HepG2 (cell line): ENCODE results near the gene DDX24. TPM values are rescaled to one million over a fixed set of nuclear protein-coding genes. Genes with fewer than 3 reads are reported as not detected.

Experiments
- ATAC-seq: fragments of 200-7000 bp; cut with Tn5 transposase; 3 replicates; pipeline ENCODE4 v1.9.1; 2020; ENCODE audit warnings: mild to moderate bottlenecking, moderate library complexity
- BruUV-seq: library from RNA; stranded (reverse); fragments of 400-500 nt; replicated peaks from 2 replicates; lab custom pipeline; 2021; lab: Mats Ljungman, UMichigan
- CTCF ChIA-PET: fragments of 300-600 bp; formaldehyde crosslinking; extraction: SDS; loops from one replicate; lab custom pipeline; 2021; ENCODE audit warnings: low total read pairs, inconsistent platforms, low intra/inter-chr PET ratio; lab: Yijun Ruan, JAX
- POLR2A ChIA-PET: fragments of 350-600 bp; sonication (Branson Sonifier 250); formaldehyde crosslinking; loops from one replicate; lab custom pipeline; 2020; ENCODE audit warnings: antibody characterized with exemption, inconsistent platforms; lab: Yijun Ruan, JAX
- DNase-seq: peaks from one replicate; pipeline ENCODE4 v3.0.0-alpha.2; 2015; ENCODE audit warnings: low spot score
- FAIRE-seq: peaks from 3 replicates; lab custom pipeline; 2011; peaks lifted over from hg19 to GRCh38; lab: Jason Lieb, UNC
- H2AFZ ChIP-seq: one replicate; pipeline ENCODE4 v1.6.1; 2011; ENCODE audit warnings: low read length, inconsistent platforms
- H3K27ac ChIP-seq: fragments of 300-600 bp; 3 replicates; pipeline ENCODE4 v1.8.0; 2011; ENCODE audit warnings: mixed run types, mild to moderate bottlenecking, mixed read lengths, low read length, inconsistent platforms; ENCODE audit not compliant: insufficient read depth; ENCODE audit errors: extremely low read length
- H3K27me3 ChIP-seq, 2 experiments: fragments of 200-600 bp in 1 of 2; 2 replicates in 1 of 2; 3 replicates in 1 of 2; pipeline versions ENCODE4 v1.6.0 to v1.8.0; 2011; ENCODE audit warnings: low read length in 2 of 2, mild to moderate bottlenecking in 2 of 2, moderate library complexity in 2 of 2, inconsistent platforms in 1 of 2; ENCODE audit not compliant: insufficient read depth in 2 of 2, control insufficient read depth in 1 of 2
- H3K36me3 ChIP-seq, 2 experiments: fragments of 200-600 bp in 1 of 2; replicated peaks in 1 of 2; 2 replicates in 1 of 2; 3 replicates in 1 of 2; pipeline versions ENCODE4 v1.5.1 to v1.8.0; 2011; ENCODE audit warnings: low read length in 2 of 2, inconsistent platforms in 1 of 2; ENCODE audit not compliant: insufficient read depth in 2 of 2, control insufficient read depth in 1 of 2
- H3K4me1 ChIP-seq: 2 replicates; pipeline ENCODE4 v1.5.1; 2012; ENCODE audit warnings: low read length, inconsistent platforms; ENCODE audit not compliant: insufficient read depth
- H3K4me2 ChIP-seq: 2 replicates; pipeline ENCODE4 v1.6.0; 2011; ENCODE audit warnings: low read depth, low read length, inconsistent platforms
- H3K4me3 ChIP-seq, 3 experiments: fragments of 200-600 bp in 1 of 3; sonication (generic), shearing (Covaris generic) in 1 of 3; replicated peaks in 1 of 3; 2 replicates each; pipeline ENCODE4 v1.5.1; 2011 to 2016; ENCODE audit warnings: low read length in 3 of 3, inconsistent platforms in 2 of 3, low read depth in 2 of 3, mild to moderate bottlenecking in 2 of 3, control low read depth in 1 of 3, mixed read lengths in 1 of 3; ENCODE audit not compliant: insufficient read depth in 1 of 3
- H3K79me2 ChIP-seq: one replicate; pipeline ENCODE4 v1.6.1; 2011; ENCODE audit warnings: low read length, inconsistent platforms; ENCODE audit not compliant: insufficient read depth
- H3K9ac ChIP-seq: 2 replicates; pipeline ENCODE4 v1.6.0; 2011; ENCODE audit warnings: mild to moderate bottlenecking, low read depth, low read length, inconsistent platforms; ENCODE audit not compliant: insufficient read depth
- H3K9me3 ChIP-seq: 2 replicates; pipeline ENCODE4 v1.5.1; 2012; ENCODE audit warnings: mild to moderate bottlenecking, low read length
- H4K20me1 ChIP-seq: 2 replicates; pipeline ENCODE4 v1.6.0; 2011; ENCODE audit warnings: inconsistent platforms, mild to moderate bottlenecking, low read length, moderate library complexity; ENCODE audit not compliant: insufficient read depth
- CENPT ChIP-seq: sonication (generic); formaldehyde crosslinking; IDR thresholded peaks from 2 replicates; pipeline ENCODE4 v1.8.0; 2022; ENCODE audit warnings: low read depth, mild to moderate bottlenecking, moderate library complexity, missing genetic modification reagents
- CSRNP1 ChIP-seq: sonication (generic); formaldehyde crosslinking; IDR thresholded peaks from 2 replicates; pipeline ENCODE4 v1.8.1; 2023; ENCODE audit warnings: mild to moderate bottlenecking, missing genetic modification reagents
- HMG20A ChIP-seq: IDR thresholded peaks from 2 replicates; pipeline ENCODE4 v1.6.1; 2016; ENCODE audit warnings: borderline replicate concordance
- IRF2 ChIP-seq: IDR thresholded peaks from 2 replicates; pipeline ENCODE4 v1.6.1; 2018; ENCODE audit warnings: missing genetic modification reagents, missing compliant biosample characterization
- KDM5B ChIP-seq: sonication (generic); formaldehyde crosslinking; IDR thresholded peaks from 2 replicates; pipeline ENCODE4 v1.4.0; 2020; ENCODE audit warnings: missing genetic modification reagents, mild to moderate bottlenecking, borderline replicate concordance
- NBN ChIP-seq: fragments of 450-650 bp; conservative IDR thresholded peaks from 2 replicates; pipeline ENCODE4 v1.6.1; 2017
- NFKBIZ ChIP-seq: IDR thresholded peaks from 2 replicates; pipeline ENCODE4 v1.6.1; 2018; ENCODE audit warnings: missing genetic modification reagents, missing compliant biosample characterization
- NR3C1 ChIP-seq: sonication (generic); formaldehyde crosslinking; IDR thresholded peaks from 2 replicates; pipeline ENCODE4 v1.4.0; 2020; ENCODE audit warnings: missing genetic modification reagents
- SETDB1 ChIP-seq: sonication (generic); formaldehyde crosslinking; IDR thresholded peaks from 2 replicates; pipeline ENCODE4 v1.5.1; 2020; ENCODE audit warnings: missing genetic modification reagents, mild to moderate bottlenecking, borderline replicate concordance
- SP5 ChIP-seq: IDR thresholded peaks from 2 replicates; pipeline ENCODE4 v1.6.1; 2016; ENCODE audit warnings: low read depth, borderline replicate concordance
- TBX2 ChIP-seq: sonication (generic); formaldehyde crosslinking; IDR thresholded peaks from 2 replicates; pipeline ENCODE4 v1.5.0; 2020; ENCODE audit warnings: missing genetic modification reagents, mild to moderate bottlenecking, borderline replicate concordance
- THAP8 ChIP-seq: sonication (generic); formaldehyde crosslinking; IDR thresholded peaks from 2 replicates; pipeline ENCODE4 v1.5.1; 2020; ENCODE audit warnings: missing genetic modification reagents, mild to moderate bottlenecking, borderline replicate concordance
- U2AF1 ChIP-seq: fragments of 200-400 bp; formaldehyde crosslinking; optimal IDR thresholded peaks from 2 replicates; pipeline ENCODE3; 2017; ENCODE audit warnings: mild to moderate bottlenecking, low read depth, low read length
- XBP1 ChIP-seq: sonication (generic); formaldehyde crosslinking; IDR thresholded peaks from 2 replicates; pipeline ENCODE4 v1.5.0; 2020; ENCODE audit warnings: missing genetic modification reagents
- ZNF441 ChIP-seq: sonication (generic); formaldehyde crosslinking; IDR thresholded peaks from 2 replicates; pipeline ENCODE4 v1.7.0; 2021; ENCODE audit warnings: missing genetic modification reagents, borderline replicate concordance
- ZNF678 ChIP-seq: sonication (generic); formaldehyde crosslinking; IDR thresholded peaks from 2 replicates; pipeline ENCODE4 v1.4.0; 2020; ENCODE audit warnings: mild to moderate bottlenecking, missing genetic modification reagents
- ZNF737 ChIP-seq: sonication (generic); formaldehyde crosslinking; IDR thresholded peaks from 2 replicates; pipeline ENCODE4 v1.5.0; 2020; ENCODE audit warnings: missing genetic modification reagents, mild to moderate bottlenecking, borderline replicate concordance
- ZNF768 ChIP-seq: sonication (generic); formaldehyde crosslinking; IDR thresholded peaks from 2 replicates; pipeline ENCODE4 v1.4.0; 2020; ENCODE audit warnings: missing genetic modification reagents
- ZNF784 ChIP-seq: sonication (generic); formaldehyde crosslinking; IDR thresholded peaks from 2 replicates; pipeline ENCODE4 v1.5.1; 2020; ENCODE audit warnings: missing genetic modification reagents, mild to moderate bottlenecking, borderline replicate concordance
- ZNF841 ChIP-seq: sonication (generic); formaldehyde crosslinking; IDR thresholded peaks from 2 replicates; pipeline ENCODE4 v1.8.1; 2023; ENCODE audit warnings: missing genetic modification reagents, borderline replicate concordance
- WGBS: methylation state at CpG from one replicate; pipeline ENCODE4 v1.1.6; 2017; ENCODE audit warnings: low lambda C conversion rate; 5-methylcytosine and 5-hydroxymethylcytosine counted together
- in situ Hi-C: cut with HindIII; loops from 2 replicates; pipeline ENCODE4 v1.10.0; 2017; ENCODE audit warnings: low pct_unique_long_range_greater_than_20kb; ENCODE audit not compliant: extremely low pct_ligation_motif_present
- intact Hi-C: fragments of 100-400 bp; cut with micrococcal nuclease; formaldehyde crosslinking; loops from one replicate; pipeline ENCODE4 v1.10.0; 2022; ENCODE audit not compliant: unreplicated experiment
- polyA plus RNA-seq, 8 experiments: library from polyadenylated mRNA; depleted of rRNA in 3 of 8; stranded (reverse) in 7 of 8; unstranded in 1 of 8; fragments of >200 nt; fragmentation: Illumina TruSeq in 4 of 8; extraction: Trizol in 4 of 8; gene quantifications; 2 replicates each; pipeline versions ENCODE4 v1.2.1 to v1.2.3, GENCODE V29; 2011 to 2016; ENCODE audit warnings: low read depth in 4 of 8, missing spikeins in 1 of 8, mixed read lengths in 1 of 8; ENCODE audit not compliant: insufficient read depth in 1 of 8
- total RNA-seq, 5 experiments: library from RNA; depleted of rRNA; stranded (reverse); fragments of >200 nt; fragmentation: Illumina TruSeq; extraction: Trizol; gene quantifications; 2 replicates each; pipeline ENCODE4 v1.2.3, GENCODE V29; 2016; ENCODE audit warnings: low read depth in 1 of 5

Gene DDX24
- total and polyA plus RNA-seq, 2 of the 13 experiments (the other 11 are each of a cell fraction or from before 2014, with no cell fraction given) = 67.3 to 149 TPM

GRCh38 chr14:94075008-94075407 lies 6.0 kb downstream of the DDX24 start:
- Histone ChIP-seq H3K27ac (no peak overlapping the region), H3K27me3 (no peaks in the 10 kb centered on the region), H3K36me3 (peaks cover 3 to 22% of the 10 kb centered on the region in 2 experiments; a peak in 3 of 5 replicates), H4K20me1 (peaks cover 38% of the 10 kb centered on the region), H3K9ac (no peak overlapping the region), H3K4me1 (peaks cover 49% of the 10 kb centered on the region), H3K79me2 (peaks cover 92% of the 10 kb centered on the region), H3K4me3 (no peak overlapping the region), H2AFZ (no peak overlapping the region), H3K4me2 (no peak overlapping the region), H3K9me3 (peaks cover 24% of the 10 kb centered on the region)
- intact Hi-C loops = no loop called here
- FAIRE-seq (no peak), ATAC-seq (no peak), DNase-seq (no peak)
- POLR2A ChIA-PET = no interaction called here
- in situ Hi-C loops = no loop called here
- CTCF ChIA-PET = no interaction called here
- BruUV-seq = no TSS peak
- TF ChIP-seq ZNF441 (CRISPR knock-in tag) = no peak
- no peak for TF ChIP-seq SP5 (CRISPR knock-in tag)
- no peak for TF ChIP-seq CENPT (CRISPR knock-in tag)
- TF ChIP-seq U2AF1 = no peak
- no peak for TF ChIP-seq KDM5B
- no peak for TF ChIP-seq NFKBIZ (CRISPR knock-in tag)
- TF ChIP-seq HMG20A (CRISPR knock-in tag) = no peak
- TF ChIP-seq ZNF841 (CRISPR knock-in tag) = no peak
- TF ChIP-seq ZNF737 = no peak
- no peak for TF ChIP-seq CSRNP1
- TF ChIP-seq ZNF768 (CRISPR knock-in tag) = no peak
- TF ChIP-seq SETDB1 (CRISPR knock-in tag) = no peak
- TF ChIP-seq NR3C1 (CRISPR knock-in tag) = no peak
- no peak for TF ChIP-seq ZNF678 (CRISPR knock-in tag)
- no peak for TF ChIP-seq THAP8 (CRISPR knock-in tag)
- no peak for TF ChIP-seq ZNF784 (CRISPR knock-in tag)
- no peak for TF ChIP-seq TBX2 (CRISPR knock-in tag)
- no peak for TF ChIP-seq XBP1 (CRISPR knock-in tag)
- TF ChIP-seq NBN = no peak
- no peak for TF ChIP-seq IRF2 (CRISPR knock-in tag)
- WGBS = 94% methylated on average over 2 of the region's 2 CpGs
